Endothelial cell of umbilical vein (primary cell): ENCODE measurements around the gene MCFD2. TPM values are rescaled to one million over a fixed set of nuclear protein-coding genes. Genes with fewer than 3 reads are reported as not detected.

Source experiments
- BruUV-seq: library from RNA; stranded (reverse); fragments of 400-500 nt; replicated peaks from 2 replicates; lab custom pipeline; 2021; lab: Mats Ljungman, UMichigan
- CTCF ChIA-PET: fragments of 300-600, 350-600 bp; sonication (Branson Sonifier 250); formaldehyde crosslinking; loops from one replicate; lab custom pipeline; 2021; ENCODE audit warnings: antibody characterized with exemption, inconsistent platforms; lab: Charles Lee
- POLR2A ChIA-PET: fragments of 300-600, 350-600 bp; sonication (Branson Sonifier 250); formaldehyde crosslinking; loops from one replicate; lab custom pipeline; 2021; ENCODE audit warnings: antibody characterized with exemption, inconsistent platforms; lab: Charles Lee
- DNase-seq: peaks from one replicate; pipeline ENCODE4 v3.0.0-alpha.2; 2011; ENCODE audit warnings: low read depth, low spot score
- FAIRE-seq: peaks from 2 replicates; lab custom pipeline; 2011; peaks lifted over from hg19 to GRCh38; lab: Jason Lieb, UNC
- H2AFZ ChIP-seq: 2 replicates; pipeline ENCODE4 v1.6.0; 2012; ENCODE audit warnings: low read depth, low read length, control low read depth, inconsistent platforms
- H3K27ac ChIP-seq: 2 replicates; pipeline ENCODE4 v1.5.1; 2011; ENCODE audit warnings: low read depth, mild to moderate bottlenecking, control low read depth, low read length, moderate library complexity; ENCODE audit not compliant: insufficient read depth
- H3K27me3 ChIP-seq, 2 experiments: 2 replicates each; pipeline versions ENCODE4 v1.6.0 to v1.6.1; 2011; ENCODE audit warnings: low read length in 2 of 2, mixed read lengths in 1 of 2; ENCODE audit not compliant: control insufficient read depth in 2 of 2, insufficient read depth in 2 of 2
- H3K36me3 ChIP-seq, 2 experiments: 2 replicates in 1 of 2; 3 replicates in 1 of 2; pipeline ENCODE4 v1.5.1; 2011; ENCODE audit warnings: low read length in 2 of 2, mild to moderate bottlenecking in 1 of 2, moderate library complexity in 1 of 2; ENCODE audit not compliant: control insufficient read depth in 2 of 2, insufficient read depth in 2 of 2; ENCODE audit errors: extremely low read depth in 1 of 2
- H3K4me1 ChIP-seq: 3 replicates; pipeline ENCODE4 v1.5.1; 2011; ENCODE audit warnings: mild to moderate bottlenecking, low read length; ENCODE audit not compliant: control insufficient read depth, insufficient read depth; ENCODE audit errors: extremely low read depth
- H3K4me2 ChIP-seq: 2 replicates; pipeline ENCODE4 v1.6.1; 2011; ENCODE audit warnings: low read length, control low read depth, mixed read lengths; ENCODE audit not compliant: insufficient read depth
- H3K4me3 ChIP-seq, 3 experiments: fragments of 200-600 bp in 1 of 3; sonication (generic), shearing (Covaris generic) in 1 of 3; replicated peaks in 1 of 3; 2 replicates each; pipeline ENCODE4 v1.5.1; 2011 to 2016; ENCODE audit warnings: control low read depth in 3 of 3, low read length in 3 of 3, mild to moderate bottlenecking in 2 of 3, inconsistent platforms in 1 of 3, low read depth in 1 of 3, moderate library complexity in 1 of 3; ENCODE audit not compliant: insufficient read depth in 1 of 3
- H3K79me2 ChIP-seq: 2 replicates; pipeline ENCODE4 v1.6.0; 2012; ENCODE audit warnings: low read length, inconsistent platforms; ENCODE audit not compliant: control insufficient read depth, insufficient read depth
- H3K9ac ChIP-seq: replicated peaks from 2 replicates; pipeline ENCODE3; 2011; ENCODE audit warnings: low read length, control low read depth; ENCODE audit not compliant: insufficient read depth; ENCODE audit errors: extremely low read depth
- H3K9me1 ChIP-seq: replicated peaks from 3 replicates; pipeline ENCODE4 v1.6.0; 2011; ENCODE audit warnings: mild to moderate bottlenecking, low read length; ENCODE audit not compliant: control insufficient read depth, insufficient read depth; ENCODE audit errors: extremely low read depth
- H3K9me3 ChIP-seq: replicated peaks from 2 replicates; pipeline ENCODE4 v1.5.1; 2012; ENCODE audit warnings: low read length, inconsistent platforms; ENCODE audit not compliant: control insufficient read depth, insufficient read depth
- H4K20me1 ChIP-seq: replicated peaks from 2 replicates; pipeline ENCODE3; 2011; ENCODE audit warnings: mild to moderate bottlenecking, low read length; ENCODE audit not compliant: control insufficient read depth, insufficient read depth; ENCODE audit errors: extremely low read depth
- CTCF ChIP-seq, 2 donors: IDR thresholded peaks; 1 replicate in 1 of 2; 2 replicates in 1 of 2; pipeline ENCODE4 v1.5.1; 2011; ENCODE audit warnings: low read length in 2 of 2, mild to moderate bottlenecking in 2 of 2, moderate library complexity in 2 of 2, control low read depth in 1 of 2, inconsistent platforms in 1 of 2, low read depth in 1 of 2; ENCODE audit not compliant: insufficient read depth in 1 of 2; ENCODE audit errors: extremely low read depth in 1 of 2
- EZH2 ChIP-seq: IDR thresholded peaks from 2 replicates; pipeline ENCODE4 v1.6.1; 2012; ENCODE audit warnings: borderline replicate concordance, low read depth, mild to moderate bottlenecking, moderate library complexity, low read length, inconsistent platforms; ENCODE audit not compliant: severe bottlenecking
- FOS ChIP-seq: IDR thresholded peaks from 2 replicates; pipeline ENCODE4 v1.6.1; 2011; ENCODE audit warnings: mild to moderate bottlenecking, low read length, moderate library complexity, borderline replicate concordance; ENCODE audit not compliant: insufficient read depth
- GATA2 ChIP-seq: IDR thresholded peaks from 2 replicates; pipeline ENCODE4 v1.7.0; 2011; ENCODE audit warnings: low read depth, mild to moderate bottlenecking, moderate library complexity, mixed read lengths, low read length; ENCODE audit not compliant: insufficient read length, insufficient read depth
- JUN ChIP-seq: IDR thresholded peaks from 2 replicates; pipeline ENCODE4 v1.6.1; 2011; ENCODE audit warnings: borderline replicate concordance, low read depth; ENCODE audit not compliant: insufficient read length, insufficient read depth
- MAX ChIP-seq: IDR thresholded peaks from 2 replicates; pipeline ENCODE4 v1.6.1; 2011; ENCODE audit not compliant: insufficient read depth, insufficient read length
- MYC ChIP-seq: IDR thresholded peaks from one replicate; pipeline ENCODE4 v1.6.1; 2011; ENCODE audit warnings: mild to moderate bottlenecking, low read depth, low read length
- POLR2A ChIP-seq: IDR thresholded peaks from 2 replicates; pipeline ENCODE4 v1.6.1; 2012; ENCODE audit warnings: low read depth, mild to moderate bottlenecking, control low read depth, low read length
- POLR2AphosphoS5 ChIP-seq: IDR thresholded peaks from 2 replicates; pipeline ENCODE4 v1.6.1; 2012; ENCODE audit warnings: low read depth, mild to moderate bottlenecking, control low read depth, low read length, moderate library complexity; ENCODE audit not compliant: insufficient read depth
- dilution Hi-C: fragments of 300-500 bp; cut with MboI; formaldehyde crosslinking; loops from one replicate; pipeline ENCODE4 v1.15.0; 2019; ENCODE audit warnings: low sequenced_read_pairs; ENCODE audit not compliant: extremely low pct_ligation_motif_present
- intact Hi-C: fragments of 100-400 bp; cut with micrococcal nuclease; formaldehyde crosslinking; loops from one replicate; pipeline ENCODE4 v1.10.0; 2022
- polyA plus RNA-seq, 4 experiments: library from polyadenylated mRNA; depleted of rRNA in 3 of 4; stranded (reverse) in 3 of 4; unstranded in 1 of 4; fragments of >200 nt; gene quantifications; 2 replicates each; pipeline versions ENCODE4 v1.2.1 to v1.2.3, GENCODE V29; 2011 to 2012; ENCODE audit warnings: missing spikeins in 1 of 4
- total RNA-seq: library from RNA; stranded (reverse); gene quantifications from 2 replicates; pipeline ENCODE4 v1.2.3, GENCODE V29; 2021

The MCFD2 gene
- total and polyA plus RNA-seq, 2 donors (not counting 3 experiments of a cell fraction or from before 2014, with no cell fraction given) = 74.8 to 141 TPM

- Histone ChIP-seq H3K9me1 (no peaks in the 10 kb centered on the region), H2AFZ (no peak overlapping the region), H3K9ac (no peak overlapping the region), H3K4me1 (peaks cover 37% of the 10 kb centered on the region), H4K20me1 (no peaks in the 10 kb centered on the region), H3K79me2 (peaks cover 73% of the 10 kb centered on the region), H3K4me3 (no peak overlapping the region), H3K36me3 (peaks cover 7 to 34% of the 10 kb centered on the region in 2 experiments), H3K4me2 (no peak overlapping the region), H3K27ac (peak overlapping the region; percentile 36), H3K9me3 (no peaks in the 10 kb centered on the region), H3K27me3 (no peaks in the 10 kb centered on the region)
- ChIA-PET CTCF (interaction anchor here (0.7 to 2.5 kb wide), 6 partner anchors 9 to 414 kb away, joined by 3 to 12 read pairs (median 4); no protein-coding TSS in a partner anchor), POLR2A (no interaction called here)
- intact Hi-C loops = no loop called here
- peak; percentile 70 for FAIRE-seq
- BruUV-seq = no TSS peak
- dilution Hi-C loops = no loop called here
- DNase-seq = peak; percentile 50
- TF ChIP-seq MYC (no peak), POLR2AphosphoS5 (peak; percentile 18), MAX (no peak), JUN (peak; percentile 66), GATA2 (no peak), FOS (peak; percentile 80), POLR2A (no peak), EZH2 (no peak), CTCF (IDR thresholded peaks at IDR 0.05; ENCODE audit: extremely low read depth in 1 of 2, insufficient read depth in 1 of 2, low read depth in 1 of 2, low read length in 2 of 2) (no peak)
Observed at GRCh38 chr2:46909771-46910419, 5.7 kb downstream of the MCFD2 start.
